Dermis blood vessel endothelial cell (primary cell): ENCODE measurements around the gene TPD52L2. TPM values are rescaled to one million over a fixed set of nuclear protein-coding genes. Genes with fewer than 3 reads are reported as not detected.
"Not testable (repeated sequence)": the region's sequence is repeated elsewhere in the genome, so short reads cannot be mapped to it uniquely, and the experiment has no call there.

Experiments used
- DNase-seq: peaks from one replicate; pipeline ENCODE4 v3.0.0; 2010
- total RNA-seq: library from RNA; depleted of rRNA; stranded (reverse); fragments of >200 nt; gene quantifications from 2 replicates; pipeline ENCODE4 v1.2.3, GENCODE V29; 2014

TPD52L2 gene
- total RNA-seq, 1 donor from 2014 or later: 169 TPM

- peak; percentile 52 for DNase-seq
Observed at GRCh38 chr20:63895952-63896263, 30.8 kb downstream of the TPD52L2 start.

GRCh38 chr20:63896264-63897105 lies 31.4 kb downstream of the TPD52L2 start:
- peak; percentile 50 for DNase-seq

- no peak for DNase-seq
Observed at GRCh38 chr20:63897978-63898561, 33.0 kb downstream of the TPD52L2 start.

- DNase-seq: no peak
Observed at GRCh38 chr20:63898882-63899558, 34.0 kb downstream of the TPD52L2 start.

- no peak for DNase-seq
Observed at GRCh38 chr20:63900413-63900812, 35.3 kb downstream of the TPD52L2 start.

- no peak for DNase-seq
Observed at GRCh38 chr20:63903796-63904561, 38.9 kb downstream of the TPD52L2 start.

GRCh38 chr20:63908008-63908682 lies 43.1 kb downstream of the TPD52L2 start:
- no peak for DNase-seq

- DNase-seq: peak; percentile 23
Observed at GRCh38 chr20:63911176-63911575, 46.1 kb downstream of the TPD52L2 start.

GRCh38 chr20:63913768-63914167 lies 48.7 kb downstream of the TPD52L2 start:
- no peak for DNase-seq

- no peak for DNase-seq
Observed at GRCh38 chr20:63915471-63915870, 50.4 kb downstream of the TPD52L2 start.

- DNase-seq: not testable (repeated sequence)
Observed at GRCh38 chr20:63916371-63916939, 51.4 kb downstream of the TPD52L2 start.

- DNase-seq: no peak
Observed at GRCh38 chr20:63917811-63918210, 52.7 kb downstream of the TPD52L2 start.

- no peak for DNase-seq
Observed at GRCh38 chr20:63919130-63919529, 54.1 kb downstream of the TPD52L2 start.

- no peak for DNase-seq
Observed at GRCh38 chr20:63920226-63920625, 55.2 kb downstream of the TPD52L2 start.

GRCh38 chr20:63923651-63924050 lies 58.6 kb downstream of the TPD52L2 start:
- no peak for DNase-seq

GRCh38 chr20:63924241-63924640 lies 59.2 kb downstream of the TPD52L2 start:
- DNase-seq: no peak

- no peak for DNase-seq
Observed at GRCh38 chr20:63926298-63926697, 61.2 kb downstream of the TPD52L2 start.

GRCh38 chr20:63929071-63929470 lies 64.0 kb downstream of the TPD52L2 start:
- DNase-seq: no peak

- not testable (repeated sequence) for DNase-seq
Observed at GRCh38 chr20:63929473-63929883, 64.4 kb downstream of the TPD52L2 start.

GRCh38 chr20:63930971-63931553 lies 66.0 kb downstream of the TPD52L2 start:
- DNase-seq: no peak

- DNase-seq: no peak
Observed at GRCh38 chr20:63931735-63932134, 66.7 kb downstream of the TPD52L2 start.
